HL-60 (cell line): Measurements from ENCODE around the gene HSPA1A.

Experiments
- CTCF ChIP-seq: IDR thresholded peaks from one replicate; pipeline ENCODE4 v1.5.1; 2011; ENCODE audit warnings: low read length, control low read depth, inconsistent platforms; ENCODE audit not compliant: insufficient read depth
- POLR2AphosphoS5 ChIP-seq: IDR thresholded peaks from 2 replicates; pipeline ENCODE4 v1.6.1; 2012; ENCODE audit warnings: low read depth
- TF ChIP-seq, protein P1 (sequence below): IDR thresholded peaks from 2 replicates; pipeline ENCODE4 v1.6.1; 2012; ENCODE audit warnings: low read depth; ENCODE audit not compliant: insufficient replicate concordance

- TF ChIP-seq POLR2AphosphoS5 (no peak), CTCF (no peak)
- TF ChIP-seq, protein P1, sequence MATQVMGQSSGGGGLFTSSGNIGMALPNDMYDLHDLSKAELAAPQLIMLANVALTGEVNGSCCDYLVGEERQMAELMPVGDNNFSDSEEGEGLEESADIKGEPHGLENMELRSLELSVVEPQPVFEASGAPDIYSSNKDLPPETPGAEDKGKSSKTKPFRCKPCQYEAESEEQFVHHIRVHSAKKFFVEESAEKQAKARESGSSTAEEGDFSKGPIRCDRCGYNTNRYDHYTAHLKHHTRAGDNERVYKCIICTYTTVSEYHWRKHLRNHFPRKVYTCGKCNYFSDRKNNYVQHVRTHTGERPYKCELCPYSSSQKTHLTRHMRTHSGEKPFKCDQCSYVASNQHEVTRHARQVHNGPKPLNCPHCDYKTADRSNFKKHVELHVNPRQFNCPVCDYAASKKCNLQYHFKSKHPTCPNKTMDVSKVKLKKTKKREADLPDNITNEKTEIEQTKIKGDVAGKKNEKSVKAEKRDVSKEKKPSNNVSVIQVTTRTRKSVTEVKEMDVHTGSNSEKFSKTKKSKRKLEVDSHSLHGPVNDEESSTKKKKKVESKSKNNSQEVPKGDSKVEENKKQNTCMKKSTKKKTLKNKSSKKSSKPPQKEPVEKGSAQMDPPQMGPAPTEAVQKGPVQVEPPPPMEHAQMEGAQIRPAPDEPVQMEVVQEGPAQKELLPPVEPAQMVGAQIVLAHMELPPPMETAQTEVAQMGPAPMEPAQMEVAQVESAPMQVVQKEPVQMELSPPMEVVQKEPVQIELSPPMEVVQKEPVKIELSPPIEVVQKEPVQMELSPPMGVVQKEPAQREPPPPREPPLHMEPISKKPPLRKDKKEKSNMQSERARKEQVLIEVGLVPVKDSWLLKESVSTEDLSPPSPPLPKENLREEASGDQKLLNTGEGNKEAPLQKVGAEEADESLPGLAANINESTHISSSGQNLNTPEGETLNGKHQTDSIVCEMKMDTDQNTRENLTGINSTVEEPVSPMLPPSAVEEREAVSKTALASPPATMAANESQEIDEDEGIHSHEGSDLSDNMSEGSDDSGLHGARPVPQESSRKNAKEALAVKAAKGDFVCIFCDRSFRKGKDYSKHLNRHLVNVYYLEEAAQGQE: no peak
Observed at GRCh38 chr6:31777667-31778050, 37.7 kb upstream of the HSPA1A start.
